Measurements from ENCODE around the gene LRRC32. TPM values are rescaled to one million over a fixed set of nuclear protein-coding genes. Genes with fewer than 3 reads are reported as not detected.

Gene LRRC32
- total RNA-seq, 1 experiment from 2014 or later: 0.46 TPM

DNA sequence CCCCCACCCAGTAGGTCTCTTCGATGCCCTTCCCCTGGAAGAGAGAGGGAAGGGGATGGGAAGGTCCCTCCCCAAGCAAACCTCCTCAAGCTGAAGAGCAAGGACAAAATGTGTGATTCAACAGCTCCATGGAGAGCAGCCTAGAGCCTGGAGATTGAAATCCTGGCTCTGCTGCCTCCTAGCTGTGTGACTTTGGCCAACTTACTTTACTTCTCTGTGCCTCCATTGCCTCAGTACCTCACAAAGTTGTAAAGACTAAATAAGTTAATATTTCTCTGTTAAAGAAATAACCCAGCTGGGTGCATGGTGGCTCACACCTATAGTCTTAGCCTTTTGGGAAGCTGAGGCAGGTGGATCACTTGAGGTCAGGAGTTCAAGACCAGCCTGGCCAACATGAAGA lies 21.1 kb upstream of the LRRC32 start:
- H2BK20ac ChIP-seq (ENCODE audit: low read depth, low read length, poor library complexity, severe bottlenecking): no peak overlapping the region
- Mint-ChIP-seq H3K27me3 (ENCODE audit: low read depth) (peaks cover 5% of the 10 kb centered on the region), H3K4me1 (peaks cover 6 to 8% of the 10 kb centered on the region in 2 experiments; a peak in 3 of 4 replicates), H3K36me3 (ENCODE audit: insufficient read depth in 1 of 3, low read depth in 3 of 3) (no peaks in the 10 kb centered on the region), H3K9me3 (no peaks in the 10 kb centered on the region; a peak in 1 of 5 replicates), H3K27ac (no peak overlapping the region), H3K4me3 (no peak overlapping the region)
- H3K4me1 ChIP-seq (ENCODE audit: insufficient read depth, low read length): no peaks in the 10 kb centered on the region
- no peak overlapping the region for H4K91ac ChIP-seq (ENCODE audit: insufficient read length, low read depth, low read length)
- H3K9ac ChIP-seq (ENCODE audit: extremely low read depth, insufficient read length, low read length): no peak overlapping the region
- no peaks in the 10 kb centered on the region for H3K23me2 ChIP-seq (ENCODE audit: insufficient read length, low read depth, low read length, poor library complexity, severe bottlenecking)
- no peak overlapping the region for H3K56ac ChIP-seq (ENCODE audit: insufficient read length, low read depth, low read length)
- no peak overlapping the region for H2AFZ ChIP-seq (ENCODE audit: low read length)
- H3K79me2 ChIP-seq (ENCODE audit: insufficient read depth, low read length): no peaks in the 10 kb centered on the region
- no peak overlapping the region for H3K4me2 ChIP-seq (ENCODE audit: insufficient read depth, insufficient read length, low read length)
- no peak overlapping the region for H2BK15ac ChIP-seq (ENCODE audit: low read depth, low read length)
- no peaks in the 10 kb centered on the region for H3K79me1 ChIP-seq (ENCODE audit: insufficient read depth, low read depth, low read length, poor library complexity, severe bottlenecking)
- H3K18ac ChIP-seq (ENCODE audit: insufficient read length, low read depth, low read length): no peak overlapping the region
- H4K8ac ChIP-seq (replicated peaks; ENCODE audit: insufficient read length, low read depth, low read length): no peak overlapping the region
- no peak overlapping the region; the same call in 1 of the 2 replicates for H3K14ac ChIP-seq (ENCODE audit: insufficient read depth, low read length)
- H4K5ac ChIP-seq (ENCODE audit: insufficient read length, low read depth, low read length): no peak overlapping the region
- no peaks in the 10 kb centered on the region for H3K9me3 ChIP-seq (ENCODE audit: control insufficient read depth, low read depth, low read length)
- H3K23ac ChIP-seq (ENCODE audit: insufficient read length, low read depth, low read length): no peak overlapping the region
- H2BK120ac ChIP-seq (ENCODE audit: low read depth, low read length, poor library complexity, severe bottlenecking): no peak overlapping the region
- H2BK5ac ChIP-seq (ENCODE audit: insufficient read length, low read length): no peak overlapping the region
- H2BK12ac ChIP-seq (ENCODE audit: insufficient read length, low read depth, low read length): no peak overlapping the region
- no CpG with 5 or more reads among the region's 1 CpG for WGBS (ENCODE audit: extremely low coverage, insufficient read length, low lambda C conversion rate)
- H2AK5ac ChIP-seq (ENCODE audit: insufficient read length, low read length): no peak overlapping the region
- no peak overlapping the region for H3K27ac ChIP-seq (ENCODE audit: insufficient read length, low read depth, low read length)
- H4K20me1 ChIP-seq (ENCODE audit: control insufficient read depth, insufficient read depth, insufficient read length): no peaks in the 10 kb centered on the region
- no peak overlapping the region for H3K4ac ChIP-seq (ENCODE audit: low read depth, low read length)
- DNase-seq: no peak
- TF ChIP-seq, protein P1, sequence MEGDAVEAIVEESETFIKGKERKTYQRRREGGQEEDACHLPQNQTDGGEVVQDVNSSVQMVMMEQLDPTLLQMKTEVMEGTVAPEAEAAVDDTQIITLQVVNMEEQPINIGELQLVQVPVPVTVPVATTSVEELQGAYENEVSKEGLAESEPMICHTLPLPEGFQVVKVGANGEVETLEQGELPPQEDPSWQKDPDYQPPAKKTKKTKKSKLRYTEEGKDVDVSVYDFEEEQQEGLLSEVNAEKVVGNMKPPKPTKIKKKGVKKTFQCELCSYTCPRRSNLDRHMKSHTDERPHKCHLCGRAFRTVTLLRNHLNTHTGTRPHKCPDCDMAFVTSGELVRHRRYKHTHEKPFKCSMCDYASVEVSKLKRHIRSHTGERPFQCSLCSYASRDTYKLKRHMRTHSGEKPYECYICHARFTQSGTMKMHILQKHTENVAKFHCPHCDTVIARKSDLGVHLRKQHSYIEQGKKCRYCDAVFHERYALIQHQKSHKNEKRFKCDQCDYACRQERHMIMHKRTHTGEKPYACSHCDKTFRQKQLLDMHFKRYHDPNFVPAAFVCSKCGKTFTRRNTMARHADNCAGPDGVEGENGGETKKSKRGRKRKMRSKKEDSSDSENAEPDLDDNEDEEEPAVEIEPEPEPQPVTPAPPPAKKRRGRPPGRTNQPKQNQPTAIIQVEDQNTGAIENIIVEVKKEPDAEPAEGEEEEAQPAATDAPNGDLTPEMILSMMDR (conservative IDR thresholded peaks at IDR 0.05): no peak
- H3K27me3 ChIP-seq (ENCODE audit: insufficient read depth, low read length): no peaks in the 10 kb centered on the region
- no peak overlapping the region for H3T11ph ChIP-seq (ENCODE audit: low read length)

Measured in H9 (cell line).